ENCODE data around the gene JUP. TPM values are rescaled to one million over a fixed set of nuclear protein-coding genes. Genes with fewer than 3 reads are reported as not detected.

JUP gene
- total RNA-seq, 2 donors from 2014 or later, result 67.9 to 85.4 TPM

GRCh38 chr17:41803049-41804020 is 16.8 kb upstream of the JUP start:
- Histone ChIP-seq H3K27me3 (no peaks in the 10 kb centered on the region), H3K9me3 (no peaks in the 10 kb centered on the region), H3K36me3 (replicated peaks in 1 of 2; ENCODE audit: insufficient read depth in 1 of 2, low read depth in 2 of 2) (peaks cover 0 to 2% of the 10 kb centered on the region in 2 donors), H3K4me3 (no peak overlapping the region), H3K27ac (no peak overlapping the region), H3K4me1 (peaks cover 10% of the 10 kb centered on the region)
- TF ChIP-seq CTCF (IDR thresholded peaks at IDR 0.05) (no peak), POLR2A (IDR thresholded peaks at IDR 0.05) (no peak)
- intact Hi-C loops (cut with DNase I), result loop anchor here (2.0 kb wide), 1 partner anchor 65 kb away; no protein-coding TSS in a partner anchor
- ATAC-seq (no peak), DNase-seq (no peak)
- 77 to 87% methylated on average over 12 to 22 of the region's 24 CpGs for WGBS, 2 donors

DNA sequence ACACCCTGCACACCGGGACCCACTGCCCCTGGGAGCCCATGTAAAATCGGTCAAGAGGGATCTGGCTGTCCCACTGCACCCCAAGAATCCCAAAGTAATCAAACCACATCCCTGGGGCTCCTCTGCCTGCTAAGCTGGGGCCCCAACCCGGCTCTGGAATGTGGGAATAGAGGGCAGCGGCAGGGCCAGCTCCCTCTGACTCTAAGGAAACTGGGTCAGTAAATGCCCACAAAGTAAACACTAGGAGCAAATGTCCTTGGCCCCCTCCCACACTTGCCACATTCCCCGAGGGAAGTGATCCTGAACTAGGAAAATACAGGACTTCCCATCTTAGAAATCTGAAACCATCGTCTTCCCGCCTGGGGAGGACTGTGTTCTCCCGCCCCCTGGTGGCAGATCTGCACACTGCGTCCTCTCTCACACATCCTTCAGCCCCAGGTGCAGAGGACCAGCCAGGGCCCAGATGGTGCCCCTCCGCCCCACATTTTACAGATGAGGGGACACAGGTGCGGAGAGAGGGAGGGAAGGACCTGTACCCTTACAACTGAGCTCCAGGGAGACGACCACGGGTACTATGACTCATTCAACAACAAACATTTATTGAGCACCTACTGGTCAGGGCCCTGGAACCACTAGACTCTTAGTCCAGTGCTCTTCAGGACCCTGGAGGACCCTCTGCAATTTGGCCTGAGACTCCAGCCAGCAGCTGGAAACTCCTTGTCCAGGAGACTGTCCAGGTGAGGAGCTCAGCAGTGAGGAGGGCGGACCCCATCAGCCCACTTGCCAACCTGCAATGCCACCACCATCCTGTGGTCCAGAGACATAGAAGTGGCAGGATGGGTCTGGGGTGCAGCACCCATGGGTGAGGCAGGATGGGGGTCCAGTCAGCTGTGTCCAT is 15.1 kb upstream of the JUP start:
- no peak overlapping the region for H3K4me3 ChIP-seq
- no peak overlapping the region for H3K27ac ChIP-seq
- H3K27me3 ChIP-seq, result no peaks in the 10 kb centered on the region
- peak; percentile 89 for ATAC-seq
- 16 to 25% methylated on average over 8 to 14 of the region's 14 CpGs for WGBS, 2 donors
- H3K9me3 ChIP-seq, result no peaks in the 10 kb centered on the region
- H3K4me1 ChIP-seq, result peaks cover 10% of the 10 kb centered on the region
- no peak for TF ChIP-seq POLR2A (IDR thresholded peaks at IDR 0.05)
- peak; percentile 91 to 97 (median 95) for TF ChIP-seq CTCF (IDR thresholded peaks at IDR 0.05)
- DNase-seq, result peak; percentile 83 to 90 (median 86)
- intact Hi-C loops (cut with DNase I), result loop anchor here (2.0 kb wide), 1 partner anchor 63 kb away; no protein-coding TSS in a partner anchor
- peaks cover 0 to 2% of the 10 kb centered on the region in 2 donors for H3K36me3 ChIP-seq (replicated peaks in 1 of 2; ENCODE audit: insufficient read depth in 1 of 2, low read depth in 2 of 2)

DNA sequence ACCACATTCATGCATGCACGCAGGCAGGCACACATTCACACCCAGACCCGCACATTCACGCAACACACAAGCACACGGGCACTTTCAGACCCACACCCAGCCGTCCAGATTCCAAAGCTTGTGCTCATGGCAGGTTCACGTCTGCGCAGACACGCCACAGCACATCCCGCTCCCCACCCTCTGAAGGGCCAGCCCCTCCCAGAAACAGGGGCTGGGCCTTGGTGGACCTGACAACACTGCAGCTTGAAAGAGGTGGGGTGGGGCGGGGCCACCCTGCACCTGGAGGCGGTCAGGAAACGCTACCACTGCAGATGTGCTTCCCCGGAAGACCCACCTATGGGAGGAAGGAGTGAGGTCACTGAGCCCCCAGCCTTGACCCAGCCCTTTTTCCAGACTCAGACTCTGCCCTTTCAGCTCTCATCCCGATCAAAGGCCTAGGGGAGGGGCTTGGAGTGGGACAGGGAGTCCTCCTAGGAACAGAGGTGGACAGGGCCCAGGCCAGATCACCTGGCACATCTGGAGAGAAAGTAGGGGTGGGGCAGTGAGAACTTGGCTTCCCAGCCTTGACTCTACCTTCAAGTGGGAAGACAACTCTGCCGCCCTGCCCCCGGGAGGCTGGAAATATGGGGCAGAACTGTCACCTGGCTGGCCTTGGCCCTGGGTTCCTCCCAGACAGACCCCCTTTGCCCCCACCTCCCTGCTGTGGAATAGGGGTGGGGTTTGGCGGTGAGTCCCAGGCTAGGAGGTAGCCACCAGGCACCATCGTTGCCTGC is 14.3 kb upstream of the JUP start:
- intact Hi-C loops (cut with DNase I), result no loop called here
- ATAC-seq (no peak), DNase-seq (no peak)
- Histone ChIP-seq H3K36me3 (replicated peaks in 1 of 2; ENCODE audit: insufficient read depth in 1 of 2, low read depth in 2 of 2) (peaks cover 0 to 2% of the 10 kb centered on the region in 2 donors), H3K4me3 (no peak overlapping the region), H3K9me3 (no peaks in the 10 kb centered on the region), H3K4me1 (peaks cover 10% of the 10 kb centered on the region), H3K27ac (no peak overlapping the region), H3K27me3 (no peaks in the 10 kb centered on the region)
- TF ChIP-seq POLR2A (IDR thresholded peaks at IDR 0.05) (no peak), CTCF (IDR thresholded peaks at IDR 0.05) (no peak)
- WGBS, 2 donors, result 51 to 52% methylated on average over 12 to 18 of the region's 18 CpGs

DNA sequence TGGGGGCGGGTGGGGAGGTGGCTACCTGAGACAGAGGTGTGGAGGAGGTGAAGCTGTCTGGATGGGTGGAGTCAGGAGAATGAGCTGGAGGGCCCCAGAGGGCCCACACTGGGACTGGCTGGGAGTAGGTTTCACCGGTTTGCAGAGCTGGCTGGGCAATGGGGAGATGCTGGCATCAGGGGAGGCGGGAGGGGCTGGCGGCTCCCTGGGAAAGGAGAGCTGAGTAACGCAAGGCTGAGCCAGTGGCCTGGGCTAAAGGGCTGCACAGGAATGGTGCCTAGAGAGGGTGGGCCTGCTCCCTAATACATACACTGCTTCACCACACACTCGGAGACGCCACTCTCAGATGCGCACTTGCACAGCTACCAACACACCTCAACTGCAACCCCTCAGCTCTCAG is 12.9 kb upstream of the JUP start:
- H3K36me3 ChIP-seq (replicated peaks in 1 of 2; ENCODE audit: insufficient read depth in 1 of 2, low read depth in 2 of 2), result no peaks in the 10 kb centered on the region
- H3K4me1 ChIP-seq, result peaks cover 10% of the 10 kb centered on the region
- no peaks in the 10 kb centered on the region for H3K9me3 ChIP-seq
- no peak overlapping the region for H3K4me3 ChIP-seq
- H3K27ac ChIP-seq, result no peak overlapping the region
- ATAC-seq (no peak), DNase-seq (no peak)
- intact Hi-C loops (cut with DNase I), result no loop called here
- 80 to 86% methylated on average over 7 to 8 of the region's 8 CpGs for WGBS, 2 donors
- no peaks in the 10 kb centered on the region for H3K27me3 ChIP-seq
- TF ChIP-seq POLR2A (IDR thresholded peaks at IDR 0.05), result no peak
- no peak for TF ChIP-seq CTCF (IDR thresholded peaks at IDR 0.05)

Measured in body of pancreas (tissue), 4 donors.